Stimulated activated CD4-positive, alpha-beta T cell treated with anti-CD3 and anti-CD28 coated beads, Interleukin-4, amount 100 ng/mL, for 24 hours (primary cell): ENCODE results near the gene SIX3.

Experiments
- DNase-seq: peaks from one replicate; pipeline ENCODE4 v3.0.0-alpha.2; 2020

SIX3 gene

DNA sequence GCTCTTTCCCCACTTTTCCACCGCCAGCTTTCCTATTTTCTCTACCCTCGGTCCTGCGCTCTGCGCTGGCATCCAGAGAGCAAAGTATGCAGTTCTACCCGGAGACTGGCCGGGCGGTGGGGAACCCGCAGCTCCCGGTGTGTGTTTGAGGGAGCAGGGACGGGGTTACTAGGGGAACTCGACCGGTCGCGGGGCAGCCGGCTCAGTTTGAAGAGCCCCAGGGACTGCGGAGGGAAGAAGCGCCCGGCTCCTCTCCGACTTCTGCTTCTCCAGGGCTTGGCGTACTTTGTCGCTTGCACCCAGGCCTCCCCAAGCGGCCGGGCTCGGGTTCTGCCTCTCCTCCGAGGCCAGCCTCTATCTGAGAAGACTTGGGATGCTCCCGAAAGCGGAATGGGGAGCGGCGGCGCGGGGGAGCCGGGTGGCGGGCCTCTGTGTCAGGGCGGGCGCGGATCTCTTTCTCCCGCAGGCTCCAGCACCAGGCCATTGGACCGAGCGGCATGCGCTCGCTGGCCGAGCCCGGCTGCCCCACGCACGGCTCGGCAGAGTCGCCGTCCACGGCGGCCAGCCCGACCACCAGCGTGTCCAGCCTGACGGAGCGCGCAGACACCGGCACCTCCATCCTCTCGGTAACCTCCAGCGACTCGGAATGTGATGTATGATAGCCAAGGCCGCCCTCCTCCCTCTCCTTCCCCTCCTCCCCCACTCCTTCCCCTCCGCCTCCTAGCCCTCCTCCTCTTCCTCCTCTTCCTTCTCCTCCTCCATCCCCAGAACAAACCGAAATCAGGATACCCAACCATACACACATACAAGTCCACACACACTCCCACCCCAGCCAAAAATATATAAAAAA is 2.8 kb downstream of the SIX3 start:
- DNase-seq: no peak

GRCh38 chr2:44944952-44945612 is 3.6 kb downstream of the SIX3 start:
- no peak for DNase-seq

DNA sequence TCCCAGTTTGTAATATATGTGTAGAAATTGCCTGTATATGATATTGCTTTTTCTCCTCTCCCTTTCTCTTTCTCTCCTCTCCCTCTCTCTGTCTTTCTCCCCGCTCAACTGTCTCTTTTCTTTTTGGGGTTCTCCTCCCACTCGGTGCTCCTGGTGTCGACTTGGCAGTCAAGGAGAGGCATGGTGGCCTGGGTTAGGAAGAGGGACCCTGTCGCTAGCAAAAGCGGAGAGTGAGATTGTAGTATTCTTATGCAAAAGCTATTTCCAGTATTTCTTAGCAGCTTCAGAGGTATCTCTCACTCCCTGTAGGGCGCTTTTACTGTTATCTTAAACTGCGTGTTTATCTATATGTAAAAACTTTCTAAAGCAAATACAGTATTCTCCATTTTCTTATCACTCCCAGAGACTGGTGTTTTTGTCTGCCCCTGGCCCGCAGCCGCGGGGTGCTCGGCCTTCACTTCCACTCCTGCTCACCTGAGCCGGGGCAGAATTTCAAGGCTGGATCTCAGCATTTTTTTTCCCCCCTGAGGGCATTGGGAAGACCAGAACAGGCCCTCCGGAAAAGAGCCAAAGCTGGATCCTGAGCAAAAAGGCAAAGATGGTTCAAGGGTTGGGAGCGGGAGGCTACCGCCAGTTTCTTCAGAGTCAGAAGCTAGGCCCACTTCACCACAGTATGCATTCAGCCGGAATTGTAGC is 4.3 kb downstream of the SIX3 start:
- DNase-seq: no peak

DNA sequence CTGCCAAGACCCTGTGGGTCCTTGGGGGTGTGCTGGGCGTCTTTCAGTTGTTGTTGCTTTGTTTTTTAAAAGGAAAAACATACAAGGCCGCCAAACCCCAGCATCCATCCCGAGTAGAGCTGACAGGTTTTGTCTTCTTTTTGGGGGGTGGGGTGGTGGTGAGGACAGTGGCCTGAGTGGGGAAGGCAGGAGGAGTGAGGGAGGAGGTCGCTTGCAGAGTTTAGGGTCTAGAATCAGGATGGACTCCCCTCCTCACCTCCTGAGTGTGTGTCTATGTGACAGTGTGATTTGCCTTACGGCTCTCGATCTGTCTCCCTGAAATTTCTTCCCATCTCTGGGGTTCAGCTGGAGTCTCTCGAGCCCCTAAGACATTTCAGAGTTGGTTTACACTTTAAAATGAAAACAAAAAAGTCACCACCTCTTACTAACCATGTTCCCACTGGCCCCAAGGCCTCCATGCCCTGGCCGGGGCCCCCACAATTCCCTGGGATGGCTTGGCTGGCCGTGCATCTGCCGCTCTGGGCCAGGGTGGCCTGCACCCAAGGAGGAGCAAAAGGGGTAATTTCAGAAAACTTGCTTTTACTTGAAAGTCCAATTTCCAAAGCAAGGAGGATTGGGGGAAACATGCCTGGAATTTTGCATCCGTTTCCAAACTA is 5.0 kb downstream of the SIX3 start:
- no peak for DNase-seq

DNA sequence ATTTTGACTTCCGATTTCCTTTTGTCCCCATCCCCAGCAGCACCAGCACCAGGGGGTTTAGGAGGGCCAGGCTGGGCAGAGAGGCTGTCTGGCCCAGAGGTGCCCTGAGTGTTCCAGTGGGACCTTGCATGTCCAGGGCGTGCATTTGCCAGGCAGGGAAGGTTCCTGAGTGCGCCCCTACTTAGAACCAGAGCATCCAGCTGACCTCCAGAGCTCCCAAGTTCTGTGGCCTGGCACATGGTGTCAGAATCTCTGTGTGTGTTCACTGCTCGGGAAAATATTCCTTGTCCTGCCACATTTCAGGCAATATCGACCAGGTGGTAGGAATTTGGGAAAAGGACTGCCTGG is 5.5 kb downstream of the SIX3 start:
- no peak for DNase-seq

DNA sequence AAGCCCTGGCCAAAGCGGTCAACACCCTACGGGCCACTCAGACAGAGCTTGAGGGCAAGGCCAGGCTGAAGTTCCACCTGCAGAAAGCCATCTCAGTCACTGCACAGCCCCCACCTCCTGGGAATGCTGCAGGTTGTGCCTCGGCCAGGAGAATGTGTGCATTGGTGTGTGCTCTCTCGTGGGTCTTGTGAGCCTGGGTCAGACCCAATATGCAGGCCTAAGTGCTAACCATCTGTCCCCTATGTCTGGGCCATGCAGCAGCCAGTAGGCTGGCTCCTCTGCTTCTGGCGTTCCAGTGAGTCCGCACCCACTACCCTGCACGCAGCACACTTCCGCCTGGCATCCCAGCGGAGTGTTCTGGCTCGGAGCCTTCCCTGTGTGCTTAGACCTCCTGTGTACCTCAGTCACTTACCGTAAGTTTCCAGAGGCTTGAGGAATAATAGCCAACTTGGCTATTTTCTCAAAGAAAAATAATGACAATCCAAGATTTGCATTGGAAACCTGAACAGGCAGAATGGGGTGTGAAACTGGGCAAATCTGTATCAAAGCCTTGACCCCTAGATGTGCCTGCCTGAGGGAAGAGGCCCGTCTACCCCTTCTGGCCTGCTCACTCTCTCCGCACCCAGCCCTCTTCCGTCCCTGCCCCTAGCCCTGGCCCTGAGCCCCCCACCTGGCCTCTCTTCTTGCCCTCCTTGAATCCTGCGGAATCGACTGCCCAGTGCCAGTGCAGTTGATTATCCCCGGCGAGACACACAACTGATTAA is 7.2 kb downstream of the SIX3 start:
- DNase-seq: no peak

DNA sequence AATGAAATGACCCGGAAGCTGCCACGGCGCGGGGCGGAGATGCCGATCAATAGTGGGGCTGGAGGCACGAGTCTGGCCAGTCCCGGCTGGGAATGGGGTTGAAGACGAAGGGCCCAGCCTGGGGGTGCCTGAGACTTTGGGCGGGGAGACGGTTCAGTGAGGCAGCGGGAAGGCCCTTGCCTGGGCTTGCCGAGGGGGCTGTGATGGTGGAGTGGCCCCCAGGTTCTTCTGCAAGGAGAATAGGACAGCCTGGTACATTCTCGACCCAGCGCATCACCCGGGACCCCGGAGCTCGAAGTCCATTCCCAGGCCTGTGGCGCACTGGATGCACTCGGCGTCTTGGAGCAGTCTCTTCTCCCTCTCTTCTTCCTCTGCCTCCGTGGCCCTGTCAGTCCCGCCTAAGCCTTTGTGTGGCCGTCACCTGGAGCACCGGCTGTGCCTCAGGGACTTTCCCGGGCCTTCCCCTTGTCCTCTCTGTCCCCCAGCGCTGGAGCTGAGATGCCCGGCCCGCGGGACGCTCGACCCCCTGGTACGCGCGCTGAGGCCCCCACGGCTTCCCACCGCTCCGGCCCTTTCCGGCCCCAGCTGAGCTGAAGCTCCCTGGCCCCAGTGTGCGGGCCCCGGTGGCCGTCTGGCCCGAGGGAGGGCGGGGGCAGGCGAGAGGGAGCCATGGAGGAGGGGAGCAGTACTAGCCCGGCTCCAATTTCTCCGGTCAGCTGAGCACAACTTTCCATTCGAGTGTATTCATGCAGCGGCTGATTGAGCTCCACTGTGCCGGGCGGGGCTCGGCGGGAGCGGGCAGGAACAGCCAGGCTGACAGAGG is 8.0 kb downstream of the SIX3 start:
- DNase-seq: no peak

DNA sequence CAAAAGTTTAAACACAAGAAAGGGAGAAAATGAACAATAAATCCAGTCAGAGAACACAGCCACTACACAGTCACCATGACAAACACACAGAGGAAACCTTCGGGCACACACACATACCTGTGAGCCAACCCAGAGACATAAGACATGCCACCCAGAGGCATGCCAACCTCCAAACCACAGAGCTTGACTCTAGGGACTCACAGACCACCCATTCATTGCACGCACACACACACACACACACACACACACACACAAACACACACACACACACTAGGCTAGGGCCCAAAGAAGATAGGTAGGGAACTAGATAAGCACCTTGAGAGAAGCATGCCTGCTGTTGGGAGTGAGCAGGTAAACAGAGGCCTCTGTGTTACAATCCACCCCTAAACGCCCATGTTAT is 9.1 kb downstream of the SIX3 start:
- no peak for DNase-seq

DNA sequence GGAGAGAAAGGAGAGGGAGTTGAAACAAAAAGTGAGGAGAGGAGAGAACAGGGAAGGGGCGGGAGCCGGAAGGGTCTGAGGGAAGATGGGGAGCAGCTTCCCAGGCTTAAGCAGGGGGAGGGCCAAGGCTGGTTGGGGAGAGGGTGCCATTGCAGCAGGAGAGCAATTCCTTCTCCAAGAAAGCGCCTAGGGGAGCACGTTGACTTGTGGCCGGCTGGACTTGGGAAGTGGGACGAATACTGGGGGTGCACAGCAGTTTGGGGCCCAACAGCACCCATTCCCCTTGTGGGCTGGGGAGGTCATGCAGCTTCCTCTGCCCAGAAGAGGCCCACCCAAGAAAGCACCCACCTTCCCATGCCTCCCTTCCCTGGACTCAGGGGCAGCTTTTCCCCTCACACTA is 9.6 kb downstream of the SIX3 start:
- no peak for DNase-seq

DNA sequence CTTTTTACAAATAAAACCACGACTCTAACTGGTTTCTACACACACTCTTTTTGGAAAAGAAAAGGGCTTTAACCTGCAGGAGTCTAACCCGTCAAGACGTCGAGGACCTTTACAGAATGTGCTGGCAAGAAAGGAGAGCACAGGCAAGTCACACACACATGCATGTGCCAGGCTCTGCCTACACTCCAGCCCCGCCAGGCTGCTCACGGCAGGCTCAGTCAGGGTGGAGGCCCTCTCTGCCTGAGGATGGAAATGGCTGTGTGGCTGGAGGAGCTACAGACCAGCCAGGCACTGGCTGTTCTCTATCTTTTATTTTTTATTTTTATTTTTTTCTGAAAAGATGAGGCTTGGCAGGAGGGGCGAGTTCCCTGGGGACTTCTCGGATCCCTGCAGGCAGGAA is 10.2 kb downstream of the SIX3 start:
- DNase-seq: no peak

DNA sequence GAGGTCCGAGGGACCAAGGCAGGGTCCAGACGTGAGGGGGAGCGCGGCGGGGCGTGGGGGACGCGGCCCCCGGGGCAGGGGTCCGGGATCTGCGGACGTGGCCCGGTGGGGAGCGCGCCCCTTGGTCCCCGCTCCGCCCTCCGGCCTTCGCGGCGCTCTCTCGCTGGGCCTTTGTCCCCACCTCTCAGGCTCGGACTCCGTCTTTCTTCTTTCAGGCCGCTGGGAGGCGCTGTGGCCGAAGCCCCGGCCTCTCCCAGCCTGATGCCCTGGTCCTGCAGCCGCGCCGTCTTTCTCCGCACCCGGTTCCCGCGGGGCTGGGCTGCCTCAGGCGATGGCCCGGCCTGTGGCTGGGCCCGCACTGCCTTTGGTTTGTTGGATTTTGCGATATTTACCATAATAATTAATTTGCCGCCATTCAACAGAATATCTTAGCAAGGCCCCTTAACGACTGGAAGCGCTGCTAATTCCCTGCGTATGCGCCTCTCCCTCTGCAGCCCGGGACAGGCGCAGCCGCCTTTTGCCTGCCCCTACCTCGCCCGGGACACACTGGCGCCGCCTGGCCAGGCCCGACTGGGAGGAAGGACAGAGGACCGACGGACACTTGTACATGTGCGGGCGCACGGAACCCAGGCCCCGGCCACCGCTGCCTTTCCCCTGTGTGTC is 10.8 kb downstream of the SIX3 start:
- DNase-seq: peak; percentile 24

DNA sequence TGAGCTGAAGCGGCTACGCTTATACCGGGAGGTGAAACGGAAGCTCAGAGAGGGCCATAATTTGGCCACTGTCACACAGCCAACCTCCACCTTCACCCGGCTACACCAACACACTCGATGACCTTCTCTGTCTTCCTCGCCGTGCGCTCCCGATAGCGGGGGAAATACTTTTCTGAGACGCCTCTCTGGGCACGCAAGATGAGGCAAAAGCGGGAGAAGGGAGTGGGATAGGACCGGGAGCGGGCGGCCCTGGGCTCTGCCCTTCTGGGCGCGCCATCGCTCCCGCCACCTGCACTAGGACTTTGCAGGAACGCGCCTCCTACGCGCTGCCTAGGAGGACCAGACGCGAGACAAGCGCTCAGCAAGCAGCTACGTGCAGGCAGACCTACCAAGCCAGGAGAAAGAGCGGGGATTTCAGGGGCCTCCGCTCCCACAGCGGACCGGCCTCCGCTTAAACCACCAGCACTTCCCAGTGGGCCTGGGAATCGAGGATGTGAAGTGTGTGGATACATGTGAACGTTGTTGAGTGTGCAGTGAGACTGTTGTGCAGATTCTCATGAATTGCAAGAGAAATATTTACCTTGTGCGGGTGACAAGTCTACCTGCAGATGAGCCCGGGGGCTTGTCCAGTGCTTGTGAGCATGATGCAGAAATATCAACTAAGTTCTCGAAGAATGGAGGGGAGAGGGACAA is 11.4 kb downstream of the SIX3 start:
- no peak for DNase-seq

DNA sequence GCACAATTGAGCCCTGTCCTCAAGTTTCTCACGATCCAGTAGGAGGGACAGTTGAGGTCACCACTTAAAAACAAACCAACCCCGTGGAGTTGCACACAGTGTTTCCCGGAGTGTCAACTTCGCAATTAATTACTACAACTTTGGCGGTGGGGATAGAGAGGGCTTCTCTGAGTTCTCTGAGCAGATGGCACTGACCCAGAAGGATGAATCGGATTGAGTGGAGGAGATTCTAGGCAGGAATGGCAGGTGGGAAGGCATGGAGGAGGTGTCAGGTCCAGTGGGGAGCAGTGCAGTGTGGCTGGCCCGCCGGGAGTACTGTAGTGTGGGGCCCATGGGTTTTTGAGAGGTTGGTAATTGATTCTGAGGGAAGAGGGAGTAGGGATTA is 12.0 kb downstream of the SIX3 start:
- no peak for DNase-seq

- DNase-seq: no peak
Observed at GRCh38 chr2:44954447-44954888, 13.0 kb downstream of the SIX3 start.

DNA sequence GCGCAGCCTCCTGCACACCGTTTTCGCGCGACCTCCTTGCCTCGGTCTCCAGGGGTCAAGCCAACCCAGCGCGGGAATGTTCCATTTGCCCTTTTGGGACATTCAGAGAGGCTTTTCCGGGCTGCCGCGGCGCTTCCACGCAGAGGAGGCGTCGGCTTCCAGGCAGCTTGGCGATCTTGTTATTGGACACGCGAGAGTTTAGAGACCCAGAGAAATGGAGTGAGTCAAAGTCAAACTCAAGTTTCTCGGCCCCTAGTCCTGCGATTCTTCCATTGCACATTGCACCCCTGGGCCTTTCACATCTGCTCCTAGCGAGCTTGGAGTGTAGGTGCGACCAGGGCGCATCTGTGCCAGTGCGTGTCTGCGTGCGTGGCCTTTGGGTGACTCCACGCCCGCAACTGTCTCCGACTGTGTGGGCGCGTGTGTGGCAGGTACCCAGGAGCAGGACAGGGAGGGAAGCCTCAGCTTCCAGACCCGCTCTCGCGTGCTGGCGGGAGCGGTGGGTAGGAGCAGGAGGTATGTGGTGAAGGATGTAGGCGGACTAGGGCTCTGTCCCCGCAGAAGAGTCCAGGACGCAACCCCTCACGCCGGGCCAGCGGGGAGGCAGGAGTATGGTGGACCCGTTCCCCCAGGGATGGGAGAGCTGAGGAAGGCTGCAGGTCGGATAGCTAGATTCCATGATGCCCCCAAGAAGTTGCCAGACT is 13.5 kb downstream of the SIX3 start:
- no peak for DNase-seq

DNA sequence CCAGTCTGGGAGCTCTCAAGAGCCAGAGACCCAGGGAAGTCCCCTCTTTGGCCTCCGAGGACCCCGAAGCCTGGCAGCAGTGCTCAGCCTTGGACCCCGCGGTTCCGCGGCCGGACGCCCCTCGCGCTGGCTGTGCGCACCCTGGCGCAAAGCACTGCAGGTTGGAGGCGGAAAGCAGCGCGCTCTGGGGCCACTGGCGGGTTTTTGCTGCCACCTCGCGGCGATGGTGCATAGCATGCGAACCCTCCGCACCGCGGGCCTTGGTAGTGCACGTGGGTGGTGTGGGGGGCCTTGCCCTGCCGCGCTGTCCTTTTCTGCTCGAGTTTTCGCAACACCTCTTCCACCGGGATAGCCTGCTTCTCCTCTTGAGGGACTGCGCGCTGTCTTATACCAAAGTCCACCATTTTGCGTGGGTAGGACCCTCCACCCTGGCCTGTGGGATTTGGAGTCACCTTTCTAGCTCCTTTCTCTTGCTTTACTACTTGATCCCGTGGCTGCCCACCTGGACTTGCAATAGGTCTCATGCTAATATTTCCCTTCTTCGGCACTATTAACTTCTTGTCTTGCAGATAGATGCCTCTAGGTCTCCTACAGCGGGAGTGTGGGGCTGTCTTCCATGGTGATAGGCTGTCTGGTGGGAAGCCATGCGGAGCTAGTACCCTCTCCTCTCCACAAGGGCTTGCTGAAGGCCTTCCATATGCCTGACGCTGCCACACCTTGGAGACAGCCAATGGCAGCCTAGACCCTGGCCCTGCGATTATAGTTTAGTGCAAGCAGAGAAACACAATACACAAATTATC is 14.3 kb downstream of the SIX3 start:
- DNase-seq: peak; percentile 80

- no peak for DNase-seq
Observed at GRCh38 chr2:44956843-44957242, 15.3 kb downstream of the SIX3 start.

- no peak for DNase-seq
Observed at GRCh38 chr2:44957656-44958327, 16.3 kb downstream of the SIX3 start.
